OCI-LY7 (cell line): ENCODE results near the gene AMOTL1. TPM values are rescaled to one million over a fixed set of nuclear protein-coding genes. Genes with fewer than 3 reads are reported as not detected.

Source experiments
- BruUV-seq: library from RNA; stranded (reverse); fragments of 400-500 nt; replicated peaks from 2 replicates; lab custom pipeline; 2021; lab: Mats Ljungman, UMichigan
- CTCF ChIA-PET: fragments of 300-600 bp; sonication (Branson Sonifier 250); formaldehyde crosslinking; loops from one replicate; lab custom pipeline; 2022; ENCODE audit warnings: antibody characterized with exemption; ENCODE audit not compliant: unreplicated experiment; lab: Charles Lee
- POLR2A ChIA-PET: fragments of 300-600 bp; sonication (Branson Sonifier 250); formaldehyde crosslinking; loops from one replicate; lab custom pipeline; 2022; ENCODE audit warnings: antibody characterized with exemption; lab: Charles Lee
- DNase-seq: peaks from one replicate; pipeline ENCODE4 v3.0.0-alpha.2; 2015; ENCODE audit warnings: low spot score
- H2AFZ ChIP-seq: fragments of 200-600 bp; sonication (generic), shearing (Covaris generic); 2 replicates; pipeline ENCODE4 v1.6.1; 2014; ENCODE audit warnings: mild to moderate bottlenecking, antibody characterized with exemption, low read length, moderate library complexity
- H3K27ac ChIP-seq: fragments of 200-600 bp; sonication (generic); 2 replicates; pipeline ENCODE4 v1.5.1; 2014; ENCODE audit warnings: mixed run types, low read depth, mild to moderate bottlenecking, moderate library complexity, low read length, inconsistent platforms; ENCODE audit not compliant: poor library complexity, severe bottlenecking
- H3K36me3 ChIP-seq: fragments of 200-600 bp; sonication (generic); 2 replicates; pipeline ENCODE4 v1.6.1; 2014; ENCODE audit warnings: mild to moderate bottlenecking, antibody characterized with exemption, low read length, moderate library complexity, mixed read lengths; ENCODE audit not compliant: insufficient read depth
- H3K4me1 ChIP-seq: fragments of 200-600 bp; sonication (generic); 2 replicates; pipeline ENCODE4 v1.5.1; 2014; ENCODE audit warnings: mild to moderate bottlenecking, low read length; ENCODE audit not compliant: insufficient read depth, poor library complexity, severe bottlenecking
- H3K4me2 ChIP-seq: fragments of 200-600 bp; sonication (generic); 2 replicates; pipeline ENCODE4 v1.6.1; 2014; ENCODE audit warnings: mild to moderate bottlenecking, low read length
- H3K4me3 ChIP-seq: fragments of 200-600 bp; sonication (generic); 2 replicates; pipeline ENCODE4 v1.5.1; 2014; ENCODE audit warnings: mild to moderate bottlenecking, low read depth, low read length; ENCODE audit not compliant: poor library complexity, severe bottlenecking
- H3K79me2 ChIP-seq: fragments of 200-600 bp; sonication (generic); 2 replicates; pipeline ENCODE4 v1.6.1; 2016; ENCODE audit warnings: low read depth, mild to moderate bottlenecking, low read length, moderate library complexity, mixed read lengths; ENCODE audit not compliant: insufficient read depth
- H3K9me2 ChIP-seq: fragments of 200-600 bp; sonication (generic); 2 replicates; pipeline ENCODE4 v1.6.1; 2016; ENCODE audit warnings: mild to moderate bottlenecking, low read length, mixed read lengths; ENCODE audit not compliant: insufficient read depth
- H3K9me3 ChIP-seq: fragments of 200-600 bp; sonication (generic); 2 replicates; pipeline ENCODE4 v1.6.1; 2014; ENCODE audit warnings: mild to moderate bottlenecking, mixed run types, low read length, mixed read lengths
- H4K20me1 ChIP-seq: fragments of 200-600 bp; sonication (generic); 2 replicates; pipeline ENCODE4 v1.6.1; 2014; ENCODE audit warnings: mild to moderate bottlenecking, antibody characterized with exemption, low read length, moderate library complexity, mixed read lengths; ENCODE audit not compliant: insufficient read depth
- CTCF ChIP-seq: fragments of 200-600 bp; sonication (generic); conservative IDR thresholded peaks from 2 replicates; pipeline ENCODE4 v1.5.1; 2014; ENCODE audit warnings: mild to moderate bottlenecking, antibody characterized with exemption, low read length, moderate library complexity, mixed read lengths
- EZH2phosphoT487 ChIP-seq: fragments of 200-600 bp; sonication (generic); IDR thresholded peaks from 2 replicates; pipeline ENCODE4 v1.6.1; 2018; ENCODE audit warnings: low read depth, borderline replicate concordance, mild to moderate bottlenecking, mixed run types, antibody characterized with exemption, low read length, moderate library complexity, mixed read lengths
- intact Hi-C: fragments of 100-400 bp; cut with micrococcal nuclease; formaldehyde crosslinking; loops from one replicate; pipeline ENCODE4 v1.10.0; 2022; ENCODE audit not compliant: unreplicated experiment
- total RNA-seq, 2 experiments: library from RNA; depleted of rRNA in 1 of 2; stranded (reverse); fragments of >200 nt in 1 of 2; shearing (Covaris generic) in 1 of 2; gene quantifications; 2 replicates each; pipeline ENCODE4 v1.2.3, GENCODE V29; 2014 to 2022

AMOTL1 gene
- total RNA-seq, 2 experiments from 2014 or later: not detected

GRCh38 chr11:94771390-94771789 lies 3.2 kb downstream of the AMOTL1 start:
- H3K27ac ChIP-seq: no peak overlapping the region
- no peak overlapping the region for H2AFZ ChIP-seq
- ChIA-PET CTCF (no interaction called here), POLR2A (no interaction called here)
- H3K79me2 ChIP-seq: no peaks in the 10 kb centered on the region
- H4K20me1 ChIP-seq: no peaks in the 10 kb centered on the region
- no peak for TF ChIP-seq CTCF
- no peak for TF ChIP-seq EZH2phosphoT487
- DNase-seq: no peak
- H3K9me3 ChIP-seq: no peaks in the 10 kb centered on the region
- intact Hi-C loops: no loop called here
- H3K4me2 ChIP-seq: no peak overlapping the region
- H3K4me1 ChIP-seq: no peaks in the 10 kb centered on the region
- no peaks in the 10 kb centered on the region for H3K9me2 ChIP-seq
- no peak overlapping the region for H3K4me3 ChIP-seq
- no peaks in the 10 kb centered on the region for H3K36me3 ChIP-seq
- BruUV-seq: no TSS peak

- Histone ChIP-seq H3K4me1 (no peaks in the 10 kb centered on the region), H2AFZ (no peak overlapping the region), H3K27ac (no peak overlapping the region), H3K9me3 (no peaks in the 10 kb centered on the region), H3K4me2 (no peak overlapping the region), H4K20me1 (no peaks in the 10 kb centered on the region), H3K9me2 (no peaks in the 10 kb centered on the region), H3K4me3 (no peak overlapping the region), H3K79me2 (no peaks in the 10 kb centered on the region), H3K36me3 (no peaks in the 10 kb centered on the region)
- no peak for TF ChIP-seq CTCF
- no peak for TF ChIP-seq EZH2phosphoT487
- BruUV-seq: no TSS peak
- ChIA-PET POLR2A (no interaction called here), CTCF (no interaction called here)
- DNase-seq: no peak
- intact Hi-C loops: no loop called here
Measured at GRCh38 chr11:94771951-94772350, 3.8 kb downstream of the AMOTL1 start.

GRCh38 chr11:94773842-94774241 lies 5.7 kb downstream of the AMOTL1 start:
- H3K4me2 ChIP-seq: no peak overlapping the region
- no peak overlapping the region for H3K27ac ChIP-seq
- H3K9me2 ChIP-seq: no peaks in the 10 kb centered on the region
- no peaks in the 10 kb centered on the region for H3K79me2 ChIP-seq
- H2AFZ ChIP-seq: no peak overlapping the region
- no TSS peak for BruUV-seq
- ChIA-PET POLR2A (no interaction called here), CTCF (no interaction called here)
- TF ChIP-seq CTCF: no peak
- no peak for TF ChIP-seq EZH2phosphoT487
- H3K4me3 ChIP-seq: no peak overlapping the region
- no peaks in the 10 kb centered on the region for H3K4me1 ChIP-seq
- no peaks in the 10 kb centered on the region for H4K20me1 ChIP-seq
- no peak for DNase-seq
- intact Hi-C loops: no loop called here
- no peaks in the 10 kb centered on the region for H3K36me3 ChIP-seq
- no peaks in the 10 kb centered on the region for H3K9me3 ChIP-seq
